ENCODE results near the gene ZCRB1. TPM values are rescaled to one million over a fixed set of nuclear protein-coding genes. Genes with fewer than 3 reads are reported as not detected.

Gene ZCRB1
- total RNA-seq, 4 donors from 2014 or later, result 24.4 to 42.4 (median 35.0) TPM

DNA sequence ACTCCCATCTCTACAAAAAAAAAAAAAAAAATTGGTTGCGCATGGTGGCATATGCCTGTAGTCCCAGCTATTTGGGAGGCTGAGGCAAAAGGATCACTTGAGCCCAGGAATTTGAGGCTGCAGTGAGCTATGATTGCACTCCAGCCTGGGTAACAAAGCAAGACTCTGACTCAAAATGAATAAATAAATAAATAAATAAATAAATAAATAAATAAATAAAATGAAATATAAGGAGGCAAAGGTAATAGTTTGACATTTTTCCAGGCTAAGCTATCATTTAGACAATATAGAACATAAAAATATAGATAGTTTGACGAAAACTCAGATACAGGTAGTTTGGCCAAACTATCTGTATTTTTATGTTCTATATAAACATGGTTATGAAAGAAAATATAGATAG, 40.5 kb downstream of the ZCRB1 start:
- DNase-seq, result no peak
- Histone ChIP-seq H3K27ac (no peak overlapping the region), H3K27me3 (no peaks in the 10 kb centered on the region), H3K9me3 (no peaks in the 10 kb centered on the region), H3K36me3 (no peaks in the 10 kb centered on the region), H3K4me3 (no peak overlapping the region), H3K4me1 (no peaks in the 10 kb centered on the region)
- intact Hi-C loops (cut with DNase I; ENCODE audit: low total_unique reads) (no loop called here), in situ Hi-C loops (cut with MboI; ENCODE audit: low sequenced_read_pairs in 4 of 4) (no loop called here)
- no peak for ATAC-seq
- TF ChIP-seq, protein P1, sequence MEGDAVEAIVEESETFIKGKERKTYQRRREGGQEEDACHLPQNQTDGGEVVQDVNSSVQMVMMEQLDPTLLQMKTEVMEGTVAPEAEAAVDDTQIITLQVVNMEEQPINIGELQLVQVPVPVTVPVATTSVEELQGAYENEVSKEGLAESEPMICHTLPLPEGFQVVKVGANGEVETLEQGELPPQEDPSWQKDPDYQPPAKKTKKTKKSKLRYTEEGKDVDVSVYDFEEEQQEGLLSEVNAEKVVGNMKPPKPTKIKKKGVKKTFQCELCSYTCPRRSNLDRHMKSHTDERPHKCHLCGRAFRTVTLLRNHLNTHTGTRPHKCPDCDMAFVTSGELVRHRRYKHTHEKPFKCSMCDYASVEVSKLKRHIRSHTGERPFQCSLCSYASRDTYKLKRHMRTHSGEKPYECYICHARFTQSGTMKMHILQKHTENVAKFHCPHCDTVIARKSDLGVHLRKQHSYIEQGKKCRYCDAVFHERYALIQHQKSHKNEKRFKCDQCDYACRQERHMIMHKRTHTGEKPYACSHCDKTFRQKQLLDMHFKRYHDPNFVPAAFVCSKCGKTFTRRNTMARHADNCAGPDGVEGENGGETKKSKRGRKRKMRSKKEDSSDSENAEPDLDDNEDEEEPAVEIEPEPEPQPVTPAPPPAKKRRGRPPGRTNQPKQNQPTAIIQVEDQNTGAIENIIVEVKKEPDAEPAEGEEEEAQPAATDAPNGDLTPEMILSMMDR (IDR thresholded peaks at IDR 0.05 in 4 of 5, conservative IDR thresholded peaks at IDR 0.05 in 1 of 5), result no peak
- TF ChIP-seq POLR2A (IDR thresholded peaks at IDR 0.05), result no peak

DNA sequence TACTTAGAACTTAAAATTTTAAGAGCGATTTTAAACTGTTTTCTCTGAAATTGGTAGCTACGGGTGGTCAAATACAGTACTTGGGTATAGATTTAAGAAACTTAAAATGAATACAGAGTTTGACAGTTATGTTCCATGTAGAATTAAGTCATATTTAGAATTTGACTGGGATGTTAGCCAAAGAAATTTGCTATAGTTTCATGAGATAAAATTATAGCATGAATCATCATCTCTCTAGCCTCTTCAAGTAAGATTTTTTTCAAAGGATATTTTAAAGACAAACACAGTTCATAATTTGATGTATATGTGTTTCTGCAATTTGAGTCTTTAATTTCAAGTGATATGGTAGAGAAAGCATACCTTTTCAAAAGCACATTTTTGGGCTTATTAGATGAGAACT, 41.0 kb downstream of the ZCRB1 start:
- H3K27me3 ChIP-seq, result no peaks in the 10 kb centered on the region
- intact Hi-C loops (cut with DNase I; ENCODE audit: low total_unique reads), result no loop called here
- H3K27ac ChIP-seq, result no peak overlapping the region
- TF ChIP-seq, protein P1 (IDR thresholded peaks at IDR 0.05 in 4 of 5, conservative IDR thresholded peaks at IDR 0.05 in 1 of 5), result no peak
- no peak for TF ChIP-seq POLR2A (IDR thresholded peaks at IDR 0.05)
- H3K36me3 ChIP-seq, result no peaks in the 10 kb centered on the region
- in situ Hi-C loops (cut with MboI; ENCODE audit: low sequenced_read_pairs in 4 of 4), result no loop called here
- no peaks in the 10 kb centered on the region for H3K4me1 ChIP-seq
- ATAC-seq (no peak), DNase-seq (no peak)
- H3K9me3 ChIP-seq, result no peaks in the 10 kb centered on the region
- no peak overlapping the region for H3K4me3 ChIP-seq

DNA sequence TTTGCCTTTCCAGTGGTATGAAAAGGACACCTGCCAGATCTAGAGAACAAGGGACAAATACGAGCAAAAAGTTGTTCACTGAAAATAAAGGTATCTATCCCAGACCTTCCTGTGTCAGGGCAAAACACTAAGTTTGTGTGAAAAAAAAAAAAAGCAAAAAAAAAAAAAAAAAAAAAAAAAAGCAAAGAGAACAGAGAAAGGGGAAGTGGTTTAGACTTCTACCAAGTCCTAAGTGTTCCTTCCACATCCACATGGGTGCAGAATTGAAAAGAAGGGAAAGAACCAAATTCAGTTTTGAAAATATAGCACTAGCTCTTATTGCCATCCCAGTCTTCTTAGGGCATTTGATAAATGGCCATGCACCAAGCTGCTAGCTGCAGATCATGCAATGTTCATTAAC, 41.7 kb downstream of the ZCRB1 start:
- TF ChIP-seq POLR2A (IDR thresholded peaks at IDR 0.05), result no peak
- TF ChIP-seq, protein P1 (IDR thresholded peaks at IDR 0.05 in 4 of 5, conservative IDR thresholded peaks at IDR 0.05 in 1 of 5), result no peak
- ATAC-seq (no peak), DNase-seq (no peak)
- no peaks in the 10 kb centered on the region for H3K36me3 ChIP-seq
- no peaks in the 10 kb centered on the region for H3K4me1 ChIP-seq
- no peaks in the 10 kb centered on the region for H3K9me3 ChIP-seq
- in situ Hi-C loops (cut with MboI; ENCODE audit: low sequenced_read_pairs in 4 of 4), result no loop called here
- no peak overlapping the region for H3K4me3 ChIP-seq
- intact Hi-C loops (cut with DNase I; ENCODE audit: low total_unique reads), result no loop called here
- H3K27ac ChIP-seq, result no peak overlapping the region
- H3K27me3 ChIP-seq, result no peaks in the 10 kb centered on the region

DNA sequence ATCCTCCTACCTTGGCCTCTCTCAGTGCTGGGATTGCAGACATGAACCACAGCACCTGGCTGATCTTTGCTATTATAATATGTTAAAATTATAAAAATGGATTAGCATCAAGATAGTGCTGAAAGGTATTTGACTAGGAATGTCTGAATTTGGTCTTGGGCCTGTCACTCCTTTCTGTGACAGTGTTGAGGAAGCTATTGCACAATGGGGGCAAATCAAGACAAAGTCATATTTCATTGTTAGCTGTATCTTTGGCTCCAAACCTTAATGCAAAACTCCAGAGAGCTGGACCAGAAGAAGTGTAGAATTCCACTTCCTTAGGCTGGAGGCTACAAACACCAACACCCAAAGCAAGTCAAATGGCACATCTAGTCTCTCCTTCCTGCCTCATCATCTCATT, 42.2 kb downstream of the ZCRB1 start:
- Histone ChIP-seq H3K36me3 (no peaks in the 10 kb centered on the region), H3K4me3 (no peak overlapping the region), H3K9me3 (no peaks in the 10 kb centered on the region), H3K27ac (no peak overlapping the region), H3K27me3 (no peaks in the 10 kb centered on the region), H3K4me1 (no peaks in the 10 kb centered on the region)
- ATAC-seq (no peak), DNase-seq (no peak)
- in situ Hi-C loops (cut with MboI; ENCODE audit: low sequenced_read_pairs in 4 of 4), result no loop called here
- intact Hi-C loops (cut with DNase I; ENCODE audit: low total_unique reads), result no loop called here
- TF ChIP-seq POLR2A (IDR thresholded peaks at IDR 0.05), result no peak
- TF ChIP-seq, protein P1 (IDR thresholded peaks at IDR 0.05 in 4 of 5, conservative IDR thresholded peaks at IDR 0.05 in 1 of 5), result no peak

DNA sequence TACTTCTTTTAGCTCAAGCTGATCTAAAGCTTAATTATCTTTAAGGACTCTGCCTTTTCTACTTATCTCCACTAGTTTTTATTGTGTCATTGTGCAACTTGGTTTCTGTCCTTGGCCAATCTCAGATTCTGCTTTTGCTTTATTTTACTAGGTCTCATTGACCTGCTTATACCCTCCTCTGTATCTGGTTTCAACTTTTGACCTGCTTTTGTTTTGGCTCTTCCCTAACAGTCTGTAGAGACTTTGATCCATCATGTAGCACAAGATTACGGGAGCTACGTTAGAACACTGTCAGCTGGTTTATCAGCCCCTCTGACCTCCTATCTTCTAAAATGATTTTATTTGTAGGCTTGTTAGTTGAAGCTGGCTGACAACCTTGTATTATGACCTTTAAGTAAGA, 43.6 kb downstream of the ZCRB1 start:
- no peak overlapping the region for H3K27ac ChIP-seq
- TF ChIP-seq, protein P1 (IDR thresholded peaks at IDR 0.05 in 4 of 5, conservative IDR thresholded peaks at IDR 0.05 in 1 of 5), result no peak
- TF ChIP-seq POLR2A (IDR thresholded peaks at IDR 0.05), result no peak

More for the DNA sequence above, 43.6 kb downstream of the ZCRB1 start:
- H3K4me1 ChIP-seq, result no peaks in the 10 kb centered on the region
- no peaks in the 10 kb centered on the region for H3K36me3 ChIP-seq
- H3K27me3 ChIP-seq, result no peaks in the 10 kb centered on the region
- DNase-seq (no peak), ATAC-seq (no peak)
- no peak overlapping the region for H3K4me3 ChIP-seq
- in situ Hi-C loops (cut with MboI; ENCODE audit: low sequenced_read_pairs in 4 of 4) (no loop called here), intact Hi-C loops (cut with DNase I; ENCODE audit: low total_unique reads) (no loop called here)
- H3K9me3 ChIP-seq, result no peaks in the 10 kb centered on the region
